B cell (primary cell): ENCODE data around the gene DAZAP2. TPM values are rescaled to one million over a fixed set of nuclear protein-coding genes. Genes with fewer than 3 reads are reported as not detected.
A peak's percentile ranks its signal among the peaks of the same experiment; 100 is the strongest.

Source experiments
- ATAC-seq: fragments of 200-7000 bp; cut with Tn5 transposase; one replicate; pipeline ENCODE4 v1.10.0; 2021; ENCODE audit warnings: low read depth, mild to moderate bottlenecking, moderate number of reproducible peaks, moderate library complexity
- CTCF ChIA-PET: fragments of 350-600 bp; sonication (Branson Sonifier 250); formaldehyde crosslinking; loops from one replicate; lab custom pipeline; 2021; ENCODE audit warnings: antibody characterized with exemption, inconsistent platforms; lab: Charles Lee
- POLR2A ChIA-PET: fragments of 350-600 bp; sonication (Branson Sonifier 250); formaldehyde crosslinking; loops from one replicate; lab custom pipeline; 2021; ENCODE audit warnings: antibody characterized with exemption; lab: Charles Lee
- DNase-seq: peaks from one replicate; pipeline ENCODE4 v3.0.0; 2013
- H2AFZ ChIP-seq: 2 replicates; pipeline ENCODE4 v1.6.1; 2012; ENCODE audit warnings: mild to moderate bottlenecking, low read depth, low read length; ENCODE audit not compliant: insufficient read depth, poor library complexity, severe bottlenecking
- H3K27ac ChIP-seq, 2 donors: 1 replicate in 1 of 2; 2 replicates in 1 of 2; pipeline ENCODE4 v1.5.1; 2012 to 2013; ENCODE audit warnings: low read length in 2 of 2, mild to moderate bottlenecking in 2 of 2, moderate library complexity in 1 of 2
- H3K27me3 ChIP-seq, 4 experiments: fragments of 200-600 bp in 1 of 4; sonication (generic) in 1 of 4; replicated peaks in 1 of 4; 1 replicate in 2 of 4; 2 replicates in 2 of 4; pipeline versions ENCODE4 v1.6.1 to v1.7.0; 2013 to 2016; ENCODE audit warnings: low read length in 3 of 4, mild to moderate bottlenecking in 2 of 4, mixed read lengths in 1 of 4, moderate library complexity in 1 of 4; ENCODE audit not compliant: insufficient read depth in 4 of 4, control insufficient read depth in 3 of 4; ENCODE audit errors: control extremely low read depth in 1 of 4
- H3K36me3 ChIP-seq, 2 experiments: replicated peaks in 1 of 2; 1 replicate in 1 of 2; 2 replicates in 1 of 2; pipeline versions ENCODE4 v1.6.1 to v1.7.1; 2013; ENCODE audit warnings: low read length in 1 of 2; ENCODE audit not compliant: insufficient read depth in 2 of 2, control insufficient read depth in 1 of 2; ENCODE audit errors: control extremely low read depth in 1 of 2, extremely low read depth in 1 of 2
- H3K4me1 ChIP-seq, 2 donors: fragments of 200-600 bp in 1 of 2; sonication (generic) in 1 of 2; 1 replicate in 1 of 2; 2 replicates in 1 of 2; pipeline versions ENCODE4 v1.5.1 to v1.6.1; 2013 to 2017; ENCODE audit warnings: low read length in 2 of 2; ENCODE audit not compliant: control insufficient read depth in 2 of 2, insufficient read depth in 2 of 2
- H3K4me2 ChIP-seq: replicated peaks from 2 replicates; pipeline ENCODE3; 2012; ENCODE audit warnings: mild to moderate bottlenecking, low read depth, low read length; ENCODE audit not compliant: poor library complexity, severe bottlenecking
- H3K4me3 ChIP-seq, 5 experiments: fragments of 200-600 bp in 1 of 5; sonication (generic) in 1 of 5; 1 replicate in 3 of 5; 2 replicates in 2 of 5; pipeline versions ENCODE4 v1.5.1 to v1.7.0; 2011 to 2016; ENCODE audit warnings: low read length in 4 of 5, mild to moderate bottlenecking in 4 of 5, low read depth in 2 of 5, control low read depth in 1 of 5, moderate library complexity in 1 of 5; ENCODE audit not compliant: insufficient read depth in 1 of 5; ENCODE audit errors: control extremely low read depth in 1 of 5, extremely low read depth in 1 of 5
- H3K79me2 ChIP-seq: fragments of 200-600 bp; sonication (generic); one replicate; pipeline ENCODE4 v1.6.0; 2016; ENCODE audit warnings: low read length; ENCODE audit not compliant: control insufficient read depth, insufficient read depth
- H3K9ac ChIP-seq: fragments of 200-600 bp; sonication (generic); 2 replicates; pipeline ENCODE4 v1.6.1; 2017; ENCODE audit warnings: mild to moderate bottlenecking, low read length, moderate library complexity
- H3K9me3 ChIP-seq, 3 donors: one replicate each; pipeline versions ENCODE4 v1.6.1 to v1.7.1; 2013; ENCODE audit warnings: low read length in 2 of 3; ENCODE audit not compliant: control insufficient read depth in 2 of 3, insufficient read depth in 1 of 3; ENCODE audit errors: control extremely low read depth in 1 of 3
- H4K20me1 ChIP-seq: 2 replicates; pipeline ENCODE4 v1.6.0; 2012; ENCODE audit warnings: mild to moderate bottlenecking, low read length; ENCODE audit not compliant: insufficient read depth, control insufficient read depth, poor library complexity, severe bottlenecking
- H3K27ac Mint-ChIP-seq: one replicate; pipeline ENCODE4 v1.8.0; 2021; ENCODE audit warnings: mixed read lengths
- H3K27me3 Mint-ChIP-seq: one replicate; pipeline ENCODE4 v1.8.0; 2021; ENCODE audit warnings: mixed read lengths
- H3K4me1 Mint-ChIP-seq: one replicate; pipeline ENCODE4 v1.8.0; 2021; ENCODE audit warnings: mixed read lengths
- H3K4me3 Mint-ChIP-seq: one replicate; pipeline ENCODE4 v1.8.0; 2021; ENCODE audit warnings: mixed read lengths
- H3K9me3 Mint-ChIP-seq: one replicate; pipeline ENCODE4 v1.8.0; 2022; ENCODE audit warnings: mixed read lengths; ENCODE audit not compliant: insufficient read depth
- CTCF ChIP-seq: fragments of 200-600 bp; IDR thresholded peaks from one replicate; pipeline ENCODE4 v1.8.0; 2022; ENCODE audit warnings: antibody characterized with exemption, mild to moderate bottlenecking
- EZH2 ChIP-seq: IDR thresholded peaks from 2 replicates; pipeline ENCODE4 v1.6.1; 2012; ENCODE audit warnings: borderline replicate concordance, low read depth, mild to moderate bottlenecking, moderate library complexity, low read length; ENCODE audit not compliant: insufficient read depth, poor library complexity, severe bottlenecking
- WGBS: methylation state at CpG from one replicate; pipeline ENCODE4 v1.1.5; 2013; ENCODE audit warnings: missing lambda C conversion rate; ENCODE audit not compliant: insufficient coverage; 5-methylcytosine and 5-hydroxymethylcytosine counted together
- intact Hi-C: fragments of 100-400 bp; cut with micrococcal nuclease; formaldehyde crosslinking; loops from one replicate; pipeline ENCODE4 v1.10.0; 2022
- polyA plus RNA-seq: library from polyadenylated mRNA; depleted of rRNA; stranded (reverse); fragments of >200 nt; gene quantifications from 2 replicates; pipeline ENCODE4 v1.2.3, GENCODE V29; 2012
- total RNA-seq, 2 donors: library from RNA; stranded (reverse); fragments of 120-200 nt in 1 of 2; gene quantifications; 1 replicate in 1 of 2; 2 replicates in 1 of 2; pipeline versions ENCODE4 v1.2.3 to v1.2.4, GENCODE V29; 2013 to 2022

DAZAP2 gene
- total and polyA plus RNA-seq, 2 donors (not counting 1 experiment from before 2014, with no cell fraction given), result 233 to 620 TPM

GRCh38 chr12:51247523-51248206, 9.0 kb downstream of the DAZAP2 start:
- intact Hi-C loops, result loop anchor here (10.0 kb wide), 1 partner anchor 483 kb away; the partner anchor contains the start of gene ATF1
- no peak for ATAC-seq
- H3K27ac ChIP-seq, result peak overlapping the region in 1 of 2 donors; percentile 42

More at GRCh38 chr12:51247523-51248206, 9.0 kb downstream of the DAZAP2 start:
- H3K4me2 ChIP-seq, result peak overlapping the region; percentile 58
- H3K9me3 ChIP-seq, result no peaks in the 10 kb centered on the region
- Mint-ChIP-seq H3K9me3 (no peaks in the 10 kb centered on the region), H3K4me1 (peaks cover 41% of the 10 kb centered on the region), H3K27ac (peak overlapping the region; percentile 64), H3K27me3 (no peaks in the 10 kb centered on the region), H3K4me3 (peak overlapping the region; percentile 26)
- H3K79me2 ChIP-seq, result peaks cover 11% of the 10 kb centered on the region
- CTCF ChIA-PET, result interaction anchor here (0.6 to 2.2 kb wide), 4 partner anchors 11 to 480 kb away, joined by 3 to 6 read pairs (median 4); no protein-coding TSS in a partner anchor
- POLR2A ChIA-PET, result interaction anchor here (1.4 kb wide), 1 partner anchor 9 kb away, joined by 4 read pairs; the partner anchor contains the start of gene DAZAP2
- WGBS, result 86% methylated on average over 11 of the region's 14 CpGs
- no peak overlapping the region for H2AFZ ChIP-seq
- TF ChIP-seq CTCF, result no peak
- no peak for TF ChIP-seq EZH2
- H3K36me3 ChIP-seq, result peaks cover 0 to 39% of the 10 kb centered on the region in 2 experiments
- H3K4me3 ChIP-seq, result no peak overlapping the region
- peaks cover 26 to 29% of the 10 kb centered on the region in 2 donors for H3K4me1 ChIP-seq
- no peak overlapping the region for H3K9ac ChIP-seq
- H4K20me1 ChIP-seq, result peaks cover 13% of the 10 kb centered on the region
- no peak for DNase-seq
- no peaks in the 10 kb centered on the region for H3K27me3 ChIP-seq
